GM18909 (cell line): ENCODE measurements around the gene CWC22.
"Not testable (repeated sequence)": the region's sequence is repeated elsewhere in the genome, so short reads cannot be mapped to it uniquely, and the experiment has no call there.

Experiments
- ATAC-seq: cut with Tn5 transposase; IDR thresholded peaks from one replicate; pipeline ENCODE4 v1.9.1; 2021; ENCODE audit warnings: mild to moderate bottlenecking; ENCODE audit not compliant: unreplicated experiment, poor library complexity

Gene CWC22

GRCh38 chr2:180004731-180005130, 2.4 kb downstream of the CWC22 start:
- ATAC-seq, result no peak

GRCh38 chr2:180003559-180003958, 3.5 kb downstream of the CWC22 start:
- no peak for ATAC-seq

DNA sequence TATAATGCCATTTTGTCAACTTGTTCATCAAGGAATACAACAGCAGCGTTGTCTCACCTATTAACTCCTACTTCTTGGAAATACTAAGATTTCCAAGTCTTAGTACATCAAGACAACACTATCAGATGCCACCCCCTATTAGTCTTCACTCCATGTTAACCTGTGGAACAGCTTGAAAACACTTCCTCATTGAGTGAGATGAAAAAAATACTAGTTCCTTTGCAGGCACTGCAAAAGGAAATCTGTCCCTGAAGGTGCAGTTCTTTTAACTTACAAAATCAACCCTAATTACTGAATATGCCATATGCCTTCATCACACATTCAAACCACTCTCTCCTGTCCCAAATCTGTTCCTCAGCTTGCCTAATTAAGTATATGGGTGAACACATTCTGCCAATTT, 4.0 kb downstream of the CWC22 start:
- no peak for ATAC-seq

DNA sequence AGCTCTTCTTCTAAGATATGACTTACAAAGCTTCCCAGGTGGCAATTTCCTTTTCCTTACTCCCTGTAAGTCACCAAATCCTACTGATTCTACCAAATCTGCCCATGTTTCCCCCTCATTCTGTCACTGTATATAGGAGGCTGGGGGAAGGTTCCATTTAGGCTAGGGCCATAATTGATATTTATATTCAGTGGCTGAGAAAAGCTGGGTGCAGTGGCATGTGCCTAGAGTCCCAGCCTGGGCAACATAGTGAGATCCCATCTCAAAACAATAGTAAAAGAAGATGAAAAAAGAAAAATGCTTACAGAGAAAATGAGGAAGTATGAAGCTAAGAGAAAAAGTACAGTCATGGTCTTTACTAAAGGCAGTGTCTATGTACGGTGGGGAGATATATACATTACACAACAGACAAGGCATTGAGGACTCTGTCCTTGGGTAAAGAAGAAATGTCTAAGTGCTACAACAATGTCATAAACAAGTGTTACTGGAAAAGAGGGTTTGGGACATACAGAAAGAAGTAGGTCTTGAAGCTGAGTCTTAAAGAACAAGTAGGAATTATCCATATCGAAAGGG, 4.8 kb downstream of the CWC22 start:
- ATAC-seq, result no peak

- ATAC-seq, result no peak
These were observed 5.4 kb downstream of the CWC22 start for GRCh38 chr2:180001726-180002125.

DNA sequence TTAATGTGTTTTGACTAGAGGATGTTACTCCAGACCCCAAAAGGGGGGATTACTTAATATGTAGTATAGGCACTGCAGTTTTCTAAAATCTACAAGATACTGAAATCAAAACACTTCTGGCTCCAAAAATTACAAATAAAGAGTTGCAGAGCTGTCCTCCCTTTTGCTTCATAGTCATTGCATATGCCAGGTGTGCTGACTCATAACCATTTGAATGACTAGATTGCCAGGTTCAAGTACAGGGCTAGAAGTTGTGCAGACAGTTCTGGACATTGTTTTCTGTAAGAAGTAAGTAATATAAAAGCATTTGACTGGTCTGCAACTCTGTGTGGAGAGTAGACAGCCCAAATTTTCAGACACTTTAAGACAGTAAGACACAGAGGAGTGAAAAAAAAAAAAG, 6.7 kb downstream of the CWC22 start:
- ATAC-seq, result peak; percentile 44

DNA sequence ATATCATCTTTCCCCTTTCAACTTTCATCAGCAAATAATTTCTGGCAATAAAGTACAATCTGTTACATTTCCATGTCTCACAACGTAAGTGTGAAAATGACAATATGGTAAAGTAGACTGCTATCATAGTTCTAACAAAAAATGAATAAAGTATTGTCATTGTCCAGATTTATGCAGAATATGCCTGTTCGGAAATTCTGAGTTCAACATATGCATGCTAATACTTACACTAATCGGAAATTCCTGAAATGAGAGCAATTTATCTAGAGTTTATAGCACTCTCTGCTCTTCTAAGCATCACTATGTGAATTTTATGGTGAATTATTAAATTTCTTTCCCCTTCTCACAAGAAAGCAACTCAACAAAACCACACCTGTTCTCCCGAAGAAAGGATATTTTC, 8.1 kb downstream of the CWC22 start:
- no peak for ATAC-seq

DNA sequence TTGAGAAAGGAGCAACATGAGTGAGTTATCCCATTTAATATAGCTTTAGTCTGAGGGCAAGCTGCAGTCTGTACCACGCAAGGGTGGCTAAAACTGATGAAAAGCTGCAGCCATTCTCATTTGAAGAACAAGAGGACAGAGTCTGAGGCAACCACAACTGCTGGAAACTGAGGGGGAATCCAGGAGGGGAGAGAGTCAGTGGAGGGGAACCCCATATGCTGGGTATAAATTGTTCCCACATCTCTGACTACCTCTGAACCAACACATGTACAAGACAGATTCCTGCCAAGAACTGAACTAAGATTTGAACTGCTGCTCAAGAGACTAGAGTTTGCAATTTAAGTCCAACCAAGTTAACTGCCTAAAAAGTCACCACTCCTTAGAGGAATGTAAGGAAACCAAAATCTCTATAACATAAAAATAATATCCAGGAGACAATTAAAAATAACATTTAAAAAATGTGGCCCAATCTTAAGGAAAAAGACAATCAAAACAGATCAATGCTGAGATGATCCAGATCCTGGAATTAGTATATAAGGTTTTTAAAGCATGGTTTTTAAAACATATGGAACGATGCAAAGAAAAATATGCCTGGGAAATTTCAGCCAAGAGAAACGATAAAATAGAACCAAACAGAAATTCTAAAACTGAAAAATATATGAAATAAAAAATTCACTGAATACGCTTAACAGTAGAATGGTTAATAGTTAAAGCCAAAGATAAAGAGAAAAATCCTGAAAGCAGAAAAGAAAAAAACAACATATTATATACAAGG, 11.2 kb downstream of the CWC22 start:
- ATAC-seq, result no peak

DNA sequence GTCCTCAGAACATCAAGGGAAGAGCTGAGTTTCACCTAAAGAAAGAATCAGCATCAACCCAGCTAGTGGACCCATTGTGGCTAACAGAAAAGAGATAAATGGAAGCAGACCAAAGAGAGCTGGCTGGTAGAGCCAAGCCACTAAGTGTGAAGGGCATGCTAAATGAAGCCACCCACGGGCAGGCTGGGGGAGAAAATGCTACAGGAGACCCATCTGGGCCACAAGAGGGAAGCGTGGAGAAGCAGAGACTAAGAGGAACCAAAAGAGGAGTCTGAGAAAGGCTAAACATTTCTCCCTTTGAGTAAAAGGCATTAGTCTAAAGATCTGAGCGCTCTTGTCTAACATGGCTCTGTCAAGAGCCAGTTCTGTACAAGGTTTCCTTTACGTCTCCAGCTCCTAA, 15.8 kb downstream of the CWC22 start:
- ATAC-seq, result no peak

DNA sequence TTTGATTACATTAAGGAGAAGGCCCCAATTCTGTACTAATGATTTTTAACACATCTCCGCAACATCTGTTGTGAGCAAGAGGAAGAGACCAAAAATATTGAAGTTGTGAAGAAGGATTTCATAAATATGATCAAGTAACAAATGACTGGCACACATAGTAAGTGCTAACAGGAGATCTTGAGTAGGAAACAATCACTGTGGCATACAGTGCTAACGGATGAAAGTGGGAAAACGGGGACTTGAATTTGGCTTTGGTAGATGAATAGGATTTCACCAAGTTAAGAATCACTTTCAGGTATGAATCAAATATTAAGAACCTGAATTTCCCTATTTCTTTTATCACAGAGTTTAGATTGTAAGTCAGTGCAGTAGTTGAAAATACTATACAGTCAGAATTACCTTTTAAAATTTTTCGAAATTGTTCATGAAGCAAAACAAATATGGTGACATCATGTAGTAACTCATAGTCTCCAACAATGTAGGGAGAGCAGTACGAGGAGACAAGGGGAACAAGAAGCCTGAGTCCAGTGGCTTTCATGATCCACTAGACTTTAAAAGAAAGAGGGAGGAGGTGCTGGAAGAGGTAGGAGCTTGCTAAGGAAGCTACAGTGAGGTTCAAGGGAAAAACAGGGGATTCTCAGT, 16.3 kb downstream of the CWC22 start:
- no peak for ATAC-seq

DNA sequence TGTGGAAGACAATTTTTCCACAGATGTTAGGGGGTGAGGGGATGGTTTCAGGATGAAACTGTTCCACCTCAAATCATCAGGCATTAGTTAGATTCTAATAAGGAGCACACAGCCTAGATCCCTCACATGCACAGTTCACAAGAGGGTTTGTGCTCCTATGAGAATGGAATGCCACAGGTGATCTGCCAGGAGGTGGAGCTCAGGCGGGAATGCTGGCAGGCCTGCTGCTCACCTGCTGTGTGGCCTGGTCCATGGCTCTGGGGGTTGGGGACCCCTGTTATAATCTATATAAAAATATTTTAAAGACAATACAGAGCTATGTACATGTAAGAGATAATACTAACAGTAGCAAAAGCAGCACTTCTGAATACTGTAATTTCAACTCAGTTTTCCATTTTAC, 19.2 kb downstream of the CWC22 start:
- no peak for ATAC-seq

- peak; percentile 90 for ATAC-seq
These were observed 21.8 kb downstream of the CWC22 start for GRCh38 chr2:179985163-179985820.

GRCh38 chr2:179983250-179983932, 23.7 kb downstream of the CWC22 start:
- ATAC-seq, result no peak

GRCh38 chr2:179981085-179981484, 26.0 kb downstream of the CWC22 start:
- ATAC-seq, result no peak

GRCh38 chr2:179974761-179975160, 32.3 kb downstream of the CWC22 start:
- ATAC-seq, result no peak

GRCh38 chr2:179966778-179967394, 40.2 kb downstream of the CWC22 start:
- ATAC-seq, result no peak

GRCh38 chr2:179965291-179966258, 41.5 kb downstream of the CWC22 start:
- no peak for ATAC-seq

DNA sequence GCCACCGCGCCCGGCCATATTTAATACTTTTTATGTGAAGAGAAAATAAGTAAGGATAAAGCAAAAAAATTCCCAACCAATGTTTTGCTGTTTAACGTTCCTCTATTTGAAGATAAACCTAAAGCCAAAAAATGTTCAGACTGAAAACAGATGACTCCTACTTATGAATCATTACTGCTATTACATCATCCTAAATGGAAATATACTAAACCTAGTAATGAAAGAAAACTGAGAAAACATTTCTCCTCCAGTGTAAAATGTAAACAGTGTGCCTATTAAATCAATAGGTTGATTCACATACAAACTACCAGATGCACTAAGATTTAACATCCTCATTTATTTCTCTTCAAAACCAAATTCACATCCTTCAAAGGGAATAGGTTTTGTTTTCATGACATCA, 43.5 kb downstream of the CWC22 start:
- no peak for ATAC-seq

- ATAC-seq, result not testable (repeated sequence)
These were observed 48.8 kb downstream of the CWC22 start for GRCh38 chr2:179958251-179958650.
